Superior temporal gyrus (tissue), 1 donor: Measurements from ENCODE around the gene HES7.

ENCODE experiments used
- DNase-seq: peaks from one replicate; pipeline ENCODE4 v3.0.0-alpha.2; 2016; ENCODE audit errors: extremely low spot score

Gene HES7

DNA sequence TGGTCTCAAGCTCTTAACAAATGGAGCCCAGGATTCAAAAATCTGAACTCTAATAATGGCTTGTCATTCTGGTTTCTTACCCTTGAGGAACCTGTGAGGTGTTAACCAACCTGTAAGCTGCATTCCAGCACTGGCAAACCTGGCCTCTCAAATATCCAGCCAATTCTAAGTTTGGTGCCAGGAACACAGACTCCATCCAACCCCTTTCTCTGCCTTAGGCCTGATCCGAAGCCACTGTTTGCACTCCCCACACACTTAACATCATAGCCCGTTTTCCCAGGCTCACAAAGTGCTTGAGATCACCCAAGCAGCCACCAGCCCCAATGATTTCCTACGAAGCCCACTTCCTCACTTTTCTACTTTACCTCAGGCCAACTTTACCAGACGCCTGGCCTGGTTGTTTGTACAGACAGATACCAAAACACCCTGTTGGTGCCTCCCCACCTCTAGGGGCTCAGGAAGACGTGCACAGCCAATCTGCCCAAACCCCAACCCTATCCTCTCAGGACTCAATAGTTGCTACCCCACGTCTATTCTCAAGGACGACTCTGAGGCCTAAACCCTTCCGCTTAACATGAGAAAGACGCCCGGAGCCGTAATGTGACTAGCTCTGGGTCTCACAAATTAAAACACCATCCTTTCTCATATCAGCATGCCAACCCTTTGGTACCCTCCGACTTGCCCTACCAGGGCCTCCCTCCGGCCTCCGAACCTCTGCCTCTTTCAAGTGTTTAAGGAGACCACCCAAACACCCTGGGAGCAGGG is 31.5 kb upstream of the HES7 start:
- peak; percentile 56 for DNase-seq

DNA sequence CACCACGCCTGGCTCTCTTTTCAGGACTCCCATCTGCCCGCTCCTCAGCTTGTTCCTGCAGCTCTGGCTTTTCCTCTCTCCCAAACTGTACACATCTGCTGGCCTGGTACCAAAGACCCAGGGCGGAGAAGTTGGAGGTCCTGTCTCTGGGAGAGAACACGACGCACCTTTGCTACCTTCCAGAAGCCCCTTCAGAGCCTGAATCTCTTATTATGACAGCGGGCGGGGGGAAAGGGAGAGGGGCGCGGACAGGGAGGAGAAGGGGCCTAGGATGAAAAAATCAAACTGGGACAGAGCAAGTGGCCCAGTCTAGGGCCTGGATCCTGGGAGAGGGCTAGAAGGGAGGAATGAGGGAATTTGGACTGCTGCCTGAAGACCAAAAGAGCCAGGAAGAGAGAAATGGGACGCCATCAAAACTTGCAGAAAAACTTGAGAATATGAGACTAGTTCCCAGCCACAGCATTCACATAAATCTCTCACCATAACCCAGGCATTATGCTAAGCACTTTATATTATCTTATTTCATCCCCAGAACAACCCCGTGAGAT is 30.8 kb upstream of the HES7 start:
- no peak for DNase-seq

DNA sequence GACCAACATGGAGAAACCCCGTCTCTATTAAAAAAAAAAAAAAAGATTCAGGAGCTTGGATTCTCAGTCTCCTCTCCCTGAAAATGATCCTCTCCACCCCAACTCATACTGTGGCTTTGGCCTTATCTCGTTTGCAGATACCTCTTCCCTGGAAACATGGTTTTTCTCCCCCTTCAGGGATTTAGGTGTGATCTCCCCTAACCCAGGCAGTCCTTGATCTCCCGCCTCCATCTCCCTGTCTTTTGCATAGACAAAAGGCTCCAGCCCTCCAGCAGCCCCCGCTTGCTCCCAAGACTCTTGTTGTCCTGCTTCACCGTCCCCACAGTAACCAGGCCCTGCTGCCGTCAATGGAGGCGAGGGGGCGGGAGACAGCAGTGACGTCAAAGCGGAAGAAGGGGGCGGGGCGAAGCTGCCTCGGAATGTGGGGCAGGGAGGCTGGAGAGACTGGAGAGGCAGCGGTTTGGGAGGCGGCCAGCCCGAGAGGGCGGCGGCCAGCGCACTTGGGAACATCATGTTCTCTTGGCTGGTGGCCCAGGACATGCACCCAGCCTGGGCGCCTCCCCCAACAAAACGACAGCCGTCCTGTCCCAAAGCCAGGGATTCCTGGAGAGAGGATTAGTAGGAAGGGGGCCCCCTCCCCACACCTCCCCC is 30.2 kb upstream of the HES7 start:
- peak; percentile 94 for DNase-seq

DNA sequence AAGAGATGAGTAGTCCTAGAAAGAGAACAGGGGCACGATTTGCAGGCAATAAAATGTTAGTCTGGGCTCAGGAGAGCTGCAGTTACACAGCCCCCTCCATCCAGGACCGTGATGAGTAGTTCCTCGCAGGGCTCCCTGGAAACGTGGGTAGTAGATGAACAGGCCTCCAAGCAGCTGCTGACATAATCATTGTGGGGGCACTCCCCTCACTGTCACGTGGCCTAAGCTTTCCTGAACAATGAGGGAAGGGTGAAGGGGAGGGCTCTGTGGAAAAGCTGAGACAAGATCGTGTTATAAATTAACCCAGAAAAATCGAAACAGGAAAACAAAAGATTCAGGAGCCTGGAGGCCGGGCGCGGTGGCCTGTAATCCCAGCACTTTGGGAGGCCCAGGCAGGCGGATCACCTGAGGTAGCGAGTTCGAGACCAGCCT is 29.6 kb upstream of the HES7 start:
- DNase-seq = peak; percentile 83

DNA sequence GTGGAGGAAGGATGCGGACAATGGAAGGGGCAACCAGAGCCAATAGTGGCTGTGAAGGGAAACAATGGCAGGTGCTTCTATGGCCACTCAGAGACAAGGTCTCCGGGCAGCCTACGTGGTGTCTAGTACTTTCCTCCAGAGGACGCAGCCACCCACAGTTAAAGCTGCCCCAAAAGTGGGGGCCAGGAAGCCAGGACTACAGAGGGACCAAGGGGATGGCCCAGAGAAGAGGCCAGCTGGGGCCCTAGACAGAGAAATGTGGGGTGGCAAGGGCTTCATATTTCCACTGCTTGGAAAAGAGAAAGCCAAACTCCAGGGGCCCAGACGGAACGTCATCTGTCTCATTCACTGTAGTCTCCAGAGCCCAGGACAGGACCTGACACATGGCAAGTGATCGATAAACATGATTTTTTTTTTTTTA is 29.1 kb upstream of the HES7 start:
- DNase-seq = no peak

DNA sequence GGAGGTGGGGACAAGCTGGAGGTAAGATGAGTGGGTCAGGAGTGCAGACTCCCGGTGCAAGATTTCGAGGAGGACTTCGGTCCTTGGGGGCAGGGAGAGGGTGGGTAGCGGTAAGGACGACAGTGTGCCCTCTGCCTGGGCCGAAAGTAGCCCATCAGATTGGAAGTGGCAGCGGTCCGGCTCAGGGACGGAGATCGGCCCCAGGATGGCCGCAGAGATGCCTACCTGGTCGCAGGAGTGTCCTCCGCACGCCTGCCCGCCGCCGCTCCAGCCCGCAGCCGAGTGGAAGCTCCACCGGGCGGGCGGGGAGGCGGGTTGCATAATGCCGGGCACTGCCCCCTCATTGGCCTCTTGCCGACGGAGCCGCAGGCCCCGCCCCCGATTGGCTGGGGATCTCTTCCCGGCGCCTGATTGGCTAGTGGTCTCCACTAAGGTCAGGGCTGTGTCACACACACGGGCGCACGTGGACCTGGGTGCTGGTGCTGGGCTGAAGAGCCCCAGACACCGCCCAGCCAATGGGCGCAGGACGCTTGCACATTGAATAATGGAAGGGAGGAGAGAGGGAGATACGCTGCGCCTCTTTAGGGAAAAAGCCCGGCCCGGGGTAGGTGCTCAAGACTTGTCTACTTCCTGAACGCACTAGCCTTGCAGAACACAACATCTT is 28.3 kb upstream of the HES7 start, which contains the start of gene PER1:
TSS of gene PER1 (minus strand) at position 293 of the 664 bp plus-strand sequence. CDS start 1,698 bp downstream, outside the sequence.
- peak; percentile 96 for DNase-seq

DNA sequence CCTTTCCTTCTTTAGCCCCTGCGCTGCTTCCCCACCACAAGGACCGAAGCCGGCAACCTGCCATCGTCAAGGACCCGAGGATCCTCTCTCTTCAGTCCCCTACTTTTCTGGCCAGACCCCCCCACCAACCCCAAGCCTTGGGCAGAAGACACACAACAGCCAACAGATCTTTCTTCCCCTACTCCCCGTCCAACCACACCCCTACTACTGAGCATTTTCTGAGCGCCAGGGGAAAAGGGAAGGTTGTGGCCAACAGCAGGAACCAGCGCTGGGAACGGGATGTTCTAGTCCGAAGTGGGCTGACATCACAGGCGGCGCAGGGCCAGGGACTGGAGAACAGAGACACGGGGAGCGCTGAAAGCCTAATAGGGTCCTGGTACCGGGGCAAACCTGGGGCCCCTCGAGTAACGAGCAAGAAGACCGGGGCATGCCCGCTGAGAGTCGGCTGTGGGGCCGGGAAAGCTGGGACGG is 27.8 kb upstream of the HES7 start:
- DNase-seq = peak; percentile 71

DNA sequence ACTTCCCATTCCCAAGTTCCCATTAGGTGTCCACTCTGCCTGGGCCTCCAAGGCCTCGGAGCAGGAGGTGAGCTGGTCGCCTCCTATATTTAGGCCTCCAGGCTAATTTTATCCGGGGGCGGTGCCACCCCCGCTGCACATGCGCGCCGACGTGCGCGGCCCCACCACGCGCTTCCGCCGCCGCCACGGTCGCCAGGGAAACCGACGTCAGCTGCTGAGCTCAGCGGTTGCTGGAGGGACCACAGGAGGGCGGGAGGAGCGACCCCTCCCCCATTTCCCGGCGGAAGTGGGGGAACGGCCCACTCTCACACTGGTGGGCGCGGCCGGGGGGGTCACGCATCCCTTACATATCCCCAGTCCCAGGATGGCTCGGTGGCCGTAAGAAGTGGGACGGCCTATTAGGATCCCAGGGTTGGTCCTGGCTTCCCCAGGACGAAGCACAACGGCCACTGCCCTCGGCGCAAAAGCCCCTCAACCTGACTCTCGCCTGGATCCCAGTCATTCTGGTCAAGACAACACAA is 27.3 kb upstream of the HES7 start:
- peak; percentile 78 for DNase-seq

DNA sequence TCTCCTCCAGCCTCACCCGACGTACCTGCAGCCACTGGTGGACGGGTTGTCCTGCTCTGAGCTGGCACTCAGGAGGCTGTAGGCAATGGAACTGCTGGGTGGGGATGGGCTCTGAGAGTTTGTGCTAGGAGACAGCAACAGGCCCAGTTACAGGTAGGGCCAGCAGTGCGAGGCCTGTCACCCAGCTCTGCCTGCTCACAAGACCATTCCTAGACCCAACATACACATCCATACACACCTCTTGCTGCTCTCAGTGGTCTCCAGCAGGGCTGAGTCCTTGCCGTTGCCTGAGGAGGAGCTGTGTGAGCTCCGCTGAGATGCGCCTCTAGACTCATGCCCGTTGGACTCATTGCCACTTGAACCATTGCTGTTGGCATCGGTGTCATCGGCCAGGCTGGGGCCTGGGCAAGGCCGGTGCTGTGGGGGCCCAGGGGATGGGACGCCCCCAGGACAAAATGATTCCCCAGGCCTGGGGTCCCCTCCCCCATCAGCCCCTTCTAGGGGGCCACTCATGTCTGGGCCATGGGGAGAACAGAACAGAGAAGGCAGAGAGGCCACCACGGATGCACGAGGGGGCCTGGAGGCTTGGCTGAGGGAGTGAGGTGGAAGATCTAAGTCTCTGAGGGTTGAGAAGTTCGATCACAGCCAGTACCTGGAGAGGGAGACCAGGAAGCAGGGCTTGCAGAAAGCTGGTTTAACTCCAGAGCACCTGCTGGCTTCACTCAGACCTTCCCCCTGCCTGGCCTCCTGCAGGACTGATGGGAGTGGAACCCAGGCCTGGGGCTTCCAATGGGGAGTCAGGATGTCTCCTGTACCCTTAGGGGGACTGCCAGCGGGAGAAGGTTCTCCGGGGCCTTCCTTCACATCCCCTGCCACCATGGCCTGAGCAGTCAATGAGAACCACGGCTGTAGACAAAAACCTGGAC is 26.6 kb upstream of the HES7 start:
- DNase-seq = no peak

DNA sequence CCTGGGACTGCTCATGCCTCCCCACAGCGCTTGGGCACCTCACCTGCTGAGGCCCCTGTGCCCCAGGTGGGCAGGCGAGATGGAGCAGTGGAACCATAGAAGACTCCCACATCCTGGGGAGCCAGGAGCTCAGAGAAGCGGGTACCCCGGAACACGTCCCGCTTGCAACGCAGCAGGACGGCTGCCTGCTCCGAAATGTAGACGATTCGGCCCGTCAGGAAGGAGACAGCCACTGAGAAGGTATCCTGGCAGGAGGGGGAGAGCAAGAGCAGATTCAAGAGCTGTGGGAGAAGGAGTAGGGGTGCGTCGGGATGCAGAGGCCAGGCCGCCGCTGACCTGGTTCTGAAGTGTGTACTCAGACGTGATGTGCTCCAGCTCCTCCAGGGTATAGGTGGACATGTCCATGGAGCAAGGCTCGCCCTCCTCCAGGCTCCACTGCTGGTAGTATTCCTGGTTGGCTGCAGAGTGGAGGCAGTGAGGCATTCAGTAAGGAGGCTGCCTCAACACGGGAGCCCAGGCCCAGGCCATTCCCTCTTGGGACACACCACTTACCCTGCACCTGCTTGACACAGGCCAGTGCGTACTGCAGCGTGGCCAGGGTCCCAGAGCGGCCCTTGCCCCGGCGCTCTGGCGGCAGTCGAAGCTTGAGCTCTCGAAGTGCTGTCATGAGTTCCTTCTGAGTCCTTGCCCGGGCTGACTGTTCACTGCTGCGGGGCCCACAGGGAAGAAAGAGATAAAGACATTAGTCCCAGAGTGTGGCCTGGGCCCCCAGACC is 25.7 kb upstream of the HES7 start:
- DNase-seq = no peak

DNA sequence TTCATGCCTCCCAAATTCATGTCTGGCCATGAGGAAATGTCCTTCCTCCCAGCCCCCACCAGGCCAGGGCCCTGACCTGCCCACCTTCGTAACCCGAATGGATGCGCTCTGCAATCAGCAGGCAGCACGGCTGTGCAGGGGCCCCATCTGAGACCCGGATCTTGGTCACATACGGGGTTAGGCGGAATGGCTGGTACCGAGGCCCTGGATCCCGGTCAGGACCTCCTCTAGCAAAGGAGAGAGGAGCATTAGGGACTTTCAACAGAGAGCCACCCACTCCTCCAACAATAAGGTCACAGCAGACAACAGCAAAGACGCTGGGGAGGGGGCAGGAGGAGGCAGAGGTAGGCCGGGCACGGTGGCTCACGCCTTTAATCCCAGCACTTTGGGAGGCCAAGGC is 24.7 kb upstream of the HES7 start:
- no peak for DNase-seq

DNA sequence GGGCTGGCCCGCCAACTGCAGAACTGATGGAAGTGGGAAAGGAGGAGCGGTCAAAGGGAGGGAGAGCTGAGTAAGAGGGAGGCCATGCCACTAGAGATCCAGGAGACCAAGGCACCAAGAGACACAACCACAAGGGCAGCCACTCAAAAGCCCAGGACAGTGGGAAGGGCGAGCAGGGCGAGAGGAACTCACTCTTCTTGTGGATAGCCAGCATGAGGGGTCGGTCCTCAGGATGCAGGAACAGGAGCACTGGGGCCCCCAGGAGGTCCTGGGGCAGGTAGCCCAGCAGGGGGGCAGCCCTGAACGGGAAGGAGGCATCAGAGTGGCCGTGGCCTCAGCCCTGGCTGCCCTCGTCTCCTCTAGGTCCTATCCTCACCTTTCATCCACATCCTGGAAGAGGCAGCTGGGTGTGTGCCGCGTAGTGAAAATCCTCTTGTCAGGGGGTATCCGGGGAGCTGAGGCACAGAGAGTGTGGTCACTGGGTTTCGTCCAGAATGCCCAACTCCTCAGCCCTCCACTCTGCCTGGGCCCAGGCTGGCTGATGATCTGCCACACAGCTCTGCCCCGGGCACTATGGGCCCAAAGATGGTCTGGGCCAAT is 24.0 kb upstream of the HES7 start:
- no peak for DNase-seq

DNA sequence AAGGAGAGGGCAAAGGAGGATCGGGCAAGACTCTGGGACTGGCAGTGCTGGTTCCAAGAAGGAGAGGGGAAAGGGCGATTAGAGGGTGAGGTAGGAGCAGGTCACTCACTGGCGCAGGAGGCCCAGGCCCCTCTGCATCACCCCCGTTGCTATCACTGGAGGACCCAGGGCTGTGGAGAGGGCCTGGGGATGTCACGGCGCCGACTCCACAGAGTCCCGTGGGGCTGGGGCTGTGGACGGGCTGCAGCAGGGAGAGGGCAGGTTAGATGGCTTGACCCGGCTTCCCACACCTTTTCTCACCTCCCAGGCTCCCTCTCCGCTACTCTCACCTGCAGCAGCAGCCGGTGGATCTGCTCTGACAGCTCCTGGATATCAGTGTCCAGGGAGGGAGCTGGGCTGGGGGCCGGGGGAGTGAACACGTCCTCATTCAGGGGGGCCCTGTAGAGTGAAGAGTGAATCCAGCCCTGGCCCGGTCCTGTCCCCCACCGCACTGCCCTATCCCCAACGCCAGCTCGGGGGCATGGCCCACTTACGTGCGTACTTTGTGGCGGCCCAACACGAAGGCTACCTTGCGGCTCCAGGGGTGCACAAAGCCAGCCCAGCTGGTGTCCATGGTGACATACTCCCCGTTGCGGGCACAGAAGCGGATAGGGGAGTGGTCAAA is 23.4 kb upstream of the HES7 start:
- DNase-seq = no peak

DNA sequence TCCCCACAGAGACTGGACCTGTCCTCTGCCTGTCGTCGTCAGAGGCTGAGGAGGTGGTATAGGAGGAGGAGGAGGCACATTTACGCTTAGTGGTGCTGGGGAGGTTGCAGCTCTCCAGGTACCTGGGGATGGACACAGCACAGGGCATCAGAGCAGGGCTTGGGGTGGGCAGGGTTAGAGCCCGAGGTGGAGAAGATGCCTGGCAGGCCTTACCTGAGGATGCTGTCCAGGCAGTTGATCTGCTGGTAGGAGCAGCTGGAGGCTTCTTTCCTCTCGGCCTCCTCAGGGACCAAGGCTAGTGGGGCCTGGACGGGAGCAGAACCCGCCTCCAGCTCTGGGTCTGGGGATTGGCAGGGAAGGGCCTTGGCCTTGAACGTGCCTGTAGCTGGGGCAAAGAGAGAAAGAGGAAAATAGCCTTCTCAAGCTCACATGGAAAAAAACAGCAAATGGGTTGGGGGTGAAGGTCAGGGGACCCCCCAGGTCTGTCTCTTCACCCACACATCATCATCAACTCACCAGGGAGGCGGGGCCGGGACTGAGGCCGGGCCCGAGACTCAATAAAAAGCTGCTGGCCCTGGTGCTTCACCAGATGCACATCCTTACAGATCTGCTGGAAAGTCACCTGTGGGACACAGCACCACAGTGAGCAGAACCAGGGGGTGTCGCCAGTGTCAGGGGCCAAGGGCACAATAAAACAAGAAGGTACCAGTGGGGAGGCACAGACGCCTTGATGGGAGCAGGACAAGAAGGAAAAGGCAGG is 22.7 kb upstream of the HES7 start:
- no peak for DNase-seq

DNA sequence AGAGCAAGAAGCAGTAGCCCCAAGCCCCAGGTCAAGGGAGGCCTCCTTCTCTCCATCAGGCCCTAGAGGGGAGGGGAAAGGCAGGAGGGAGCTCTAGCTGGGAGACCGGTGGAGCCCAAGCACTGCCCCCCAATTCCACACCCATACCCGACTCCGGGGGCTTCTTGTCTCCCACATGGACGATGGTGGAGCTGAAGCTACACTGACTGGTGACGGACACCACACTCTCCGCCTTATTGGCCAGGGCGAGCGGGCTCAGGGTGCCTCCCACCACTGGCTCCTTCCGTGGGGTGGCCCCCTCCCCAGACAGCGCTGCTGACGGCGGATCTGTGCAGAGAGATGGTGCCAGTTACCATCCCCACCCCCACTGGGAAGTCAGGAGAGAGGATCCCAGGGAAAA is 21.9 kb upstream of the HES7 start:
- no peak for DNase-seq

DNA sequence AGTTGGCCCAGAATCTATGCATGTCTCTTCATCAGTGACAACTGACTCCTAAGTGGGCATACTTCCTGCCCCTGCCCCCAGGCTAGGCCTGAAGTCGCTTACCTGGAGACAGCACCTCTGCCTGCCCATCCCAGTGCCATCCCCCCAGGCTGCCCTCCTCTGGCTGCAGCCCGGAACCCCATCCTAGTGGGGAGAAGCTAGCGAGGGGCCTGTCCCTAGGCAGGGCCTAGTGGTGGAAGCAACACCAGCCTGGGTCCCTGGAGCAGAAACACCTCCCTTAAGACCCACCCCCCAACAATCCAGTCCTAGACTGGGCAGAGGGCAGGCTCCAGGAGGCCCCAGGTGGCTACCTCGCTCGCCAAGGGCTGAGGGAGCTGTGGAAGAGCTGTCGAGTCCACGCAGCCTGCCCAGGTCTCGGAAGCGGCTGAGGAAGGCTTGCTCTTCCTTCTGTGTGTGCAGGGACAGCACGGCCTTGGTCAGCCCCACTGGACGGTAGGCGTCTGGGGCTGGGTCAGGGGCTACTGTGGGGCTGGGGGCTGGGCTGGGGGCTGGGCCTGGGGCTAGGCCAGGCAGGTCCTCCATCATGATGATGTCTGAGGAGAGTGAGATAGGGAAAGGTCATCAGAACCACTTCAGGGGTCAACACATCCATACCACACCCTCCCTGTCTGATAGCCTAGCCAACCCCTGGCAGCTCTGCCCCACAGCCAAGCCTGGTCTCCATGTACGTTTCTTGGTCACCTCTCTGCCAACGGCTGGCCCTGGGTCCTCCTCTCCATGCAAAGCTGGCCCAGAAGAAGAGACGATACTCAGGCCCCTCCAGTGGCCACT is 20.7 kb upstream of the HES7 start:
- no peak for DNase-seq

DNA sequence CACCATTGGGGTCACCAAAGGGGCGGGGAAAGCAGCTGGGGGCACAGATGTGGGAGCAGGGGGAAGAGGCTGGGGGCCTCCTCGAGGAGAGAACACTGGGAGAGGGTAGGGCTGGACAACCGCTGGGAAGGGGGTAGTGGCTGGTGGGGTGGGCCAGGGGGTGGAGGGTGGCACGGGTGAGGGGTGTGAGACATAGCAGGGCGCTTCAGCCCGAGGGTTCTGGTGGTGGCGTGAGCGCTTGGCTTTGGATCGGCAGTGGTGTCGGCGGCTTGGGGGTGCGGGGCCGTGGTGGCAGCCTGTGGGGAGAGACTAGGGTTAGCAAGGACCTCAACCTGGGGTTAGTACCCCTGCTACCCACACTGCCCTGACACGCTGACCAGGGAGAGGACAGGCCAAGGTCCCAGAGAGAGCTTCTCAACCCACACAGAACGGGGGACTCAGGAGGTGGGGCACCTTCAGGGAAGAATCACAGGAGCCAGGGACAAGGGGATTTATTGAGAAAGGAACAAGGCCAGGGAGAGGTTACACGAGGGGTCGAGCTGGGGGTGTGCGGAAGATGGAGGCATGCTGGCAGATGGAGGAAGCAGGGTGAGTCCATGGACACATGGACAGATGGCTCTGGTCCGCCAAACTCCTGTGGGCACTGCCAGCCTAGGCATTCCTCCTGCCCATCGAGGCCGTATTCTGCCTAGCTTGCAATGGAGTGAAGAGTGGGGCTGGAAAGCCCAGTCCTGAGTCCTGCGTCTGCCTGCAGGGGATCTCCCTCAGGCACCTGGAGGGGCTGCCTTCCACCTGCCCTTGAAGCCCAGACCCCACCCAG is 19.9 kb upstream of the HES7 start:
- DNase-seq = no peak
